Measurements from ENCODE around the gene SEC24C.

GRCh38 chr10:73782749-73783085 lies 38.5 kb downstream of the SEC24C start:
- TF ChIP-seq POLR2A (IDR thresholded peaks at IDR 0.05; ENCODE audit: low read length) (no peak), GATA1 (IDR thresholded peaks at IDR 0.05; ENCODE audit: low read depth, low read length) (no peak)
